Neural crest cell (in vitro differentiated cells): Measurements from ENCODE around the gene TOGARAM1. TPM values are rescaled to one million over a fixed set of nuclear protein-coding genes. Genes with fewer than 3 reads are reported as not detected.
"Not testable (repeated sequence)": the region's sequence is repeated elsewhere in the genome, so short reads cannot be mapped to it uniquely, and the experiment has no call there.

ENCODE experiments used
- DNase-seq: peaks from one replicate; pipeline ENCODE4 v3.0.0; 2021; ENCODE audit warnings: low read depth, mixed read lengths, low spot score
- H3K27ac Mint-ChIP-seq: one replicate; pipeline ENCODE4 v1.8.0; 2021; ENCODE audit warnings: mild to moderate bottlenecking, mixed read lengths; ENCODE audit not compliant: unreplicated experiment
- H3K27me3 Mint-ChIP-seq: 2 replicates; pipeline ENCODE4 v1.8.0; 2021; ENCODE audit warnings: low read depth, mild to moderate bottlenecking, mixed read lengths
- H3K36me3 Mint-ChIP-seq: 2 replicates; pipeline ENCODE4 v1.8.0; 2021; ENCODE audit warnings: low read depth, mild to moderate bottlenecking, mixed read lengths
- H3K4me1 Mint-ChIP-seq: 2 replicates; pipeline ENCODE4 v1.8.0; 2021; ENCODE audit warnings: mixed read lengths
- H3K4me3 Mint-ChIP-seq: one replicate; pipeline ENCODE4 v1.8.0; 2021; ENCODE audit warnings: mild to moderate bottlenecking, mixed read lengths
- H3K9me3 Mint-ChIP-seq: 2 replicates; pipeline ENCODE4 v1.8.0; 2021; ENCODE audit warnings: mixed read lengths
- CTCF ChIP-seq: fragments of 200-600 bp; sonication (generic); conservative IDR thresholded peaks from 2 replicates; pipeline ENCODE4 v1.5.0; 2021; ENCODE audit warnings: antibody characterized with exemption, mild to moderate bottlenecking
- total RNA-seq: library from RNA; stranded (reverse); gene quantifications from 2 replicates; pipeline ENCODE4 v1.2.1, GENCODE V29; 2021

The TOGARAM1 gene
- total RNA-seq, 1 donor from 2014 or later, result 15.7 TPM

- TF ChIP-seq CTCF, result no peak
- Mint-ChIP-seq H3K4me1 (no peaks in the 10 kb centered on the region), H3K27me3 (no peaks in the 10 kb centered on the region), H3K36me3 (peaks cover 10% of the 10 kb centered on the region), H3K27ac (no peak overlapping the region), H3K9me3 (no peaks in the 10 kb centered on the region), H3K4me3 (no peak overlapping the region)
- DNase-seq, result no peak
These were observed 111.4 kb downstream of the TOGARAM1 start for GRCh38 chr14:45073231-45073879.

GRCh38 chr14:45078323-45078722 lies 116.3 kb downstream of the TOGARAM1 start:
- no peak for TF ChIP-seq CTCF
- no peak overlapping the region for H3K4me3 Mint-ChIP-seq
- H3K36me3 Mint-ChIP-seq, result no peaks in the 10 kb centered on the region
- H3K4me1 Mint-ChIP-seq, result peaks cover 2% of the 10 kb centered on the region
- H3K27me3 Mint-ChIP-seq, result no peaks in the 10 kb centered on the region
- DNase-seq, result no peak
- H3K9me3 Mint-ChIP-seq, result no peaks in the 10 kb centered on the region
- no peak overlapping the region for H3K27ac Mint-ChIP-seq

- H3K27ac Mint-ChIP-seq, DNase-seq, H3K9me3 Mint-ChIP-seq, H3K36me3 Mint-ChIP-seq, H3K4me3 Mint-ChIP-seq, H3K27me3 Mint-ChIP-seq: not testable (repeated sequence)
- H3K4me1 Mint-ChIP-seq, result peaks cover 18% of the 10 kb centered on the region
These were observed 118.5 kb downstream of the TOGARAM1 start for GRCh38 chr14:45080416-45080968.

GRCh38 chr14:45081096-45081495 lies 119.1 kb downstream of the TOGARAM1 start:
- H3K4me3 Mint-ChIP-seq, H3K9me3 Mint-ChIP-seq, H3K27ac Mint-ChIP-seq, H3K36me3 Mint-ChIP-seq, DNase-seq, H3K27me3 Mint-ChIP-seq: not testable (repeated sequence)
- peaks cover 23% of the 10 kb centered on the region for H3K4me1 Mint-ChIP-seq

- no peaks in the 10 kb centered on the region for H3K9me3 Mint-ChIP-seq
- no peak for DNase-seq
- TF ChIP-seq CTCF, result no peak
- H3K4me1 Mint-ChIP-seq, result peaks cover 36% of the 10 kb centered on the region
- H3K4me3 Mint-ChIP-seq, result peak overlapping the region; percentile 43
- H3K27me3 Mint-ChIP-seq, result no peaks in the 10 kb centered on the region
- H3K36me3 Mint-ChIP-seq, result peaks cover 2% of the 10 kb centered on the region
- H3K27ac Mint-ChIP-seq, result no peak overlapping the region
These were observed 120.4 kb downstream of the TOGARAM1 start for GRCh38 chr14:45082420-45082819.

- Mint-ChIP-seq H3K9me3 (no peaks in the 10 kb centered on the region), H3K36me3 (peaks cover 2% of the 10 kb centered on the region), H3K27ac (peak overlapping the region; percentile 23), H3K4me1 (peaks cover 44% of the 10 kb centered on the region), H3K27me3 (no peaks in the 10 kb centered on the region), H3K4me3 (peak overlapping the region; percentile 83)
- no peak for DNase-seq
- TF ChIP-seq CTCF, result no peak
These were observed 121.6 kb downstream of the TOGARAM1 start for GRCh38 chr14:45083617-45083975.
